Kidney tubule cell (primary cell): ENCODE results near the gene STRA8.
A peak's percentile ranks its signal among the peaks of the same experiment; 100 is the strongest.

Source experiments
- DNase-seq: peaks from one replicate; pipeline ENCODE4 v3.0.0-alpha.2; 2018; ENCODE audit warnings: low spot score

STRA8 gene

DNA sequence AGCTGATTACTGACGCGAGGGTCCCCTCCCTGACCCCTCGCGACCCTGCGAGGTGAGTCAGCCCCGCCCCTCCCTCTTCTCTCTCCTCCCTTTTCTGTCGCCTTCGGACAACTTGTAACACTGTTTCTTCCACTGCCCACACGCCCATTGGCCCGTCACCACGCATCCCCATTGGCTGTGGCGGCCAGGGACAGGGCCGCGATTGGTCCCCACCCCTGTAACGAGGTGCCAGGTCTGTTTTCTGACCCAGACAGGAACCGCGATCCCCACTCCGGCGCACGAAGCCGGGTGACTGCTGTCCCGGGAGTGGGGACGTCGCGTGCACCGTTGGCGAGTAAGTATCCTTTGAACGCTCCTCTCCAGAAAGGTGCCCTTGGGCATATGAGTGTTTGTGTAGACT is at the start of gene STRA8:
STRA8 (plus strand) TSS at position 269 of the 400 bp plus-strand sequence. CDS start 6,687 bp downstream, outside the sequence.
- no peak for DNase-seq

- DNase-seq = no peak
Observed at GRCh38 chr7:135184254-135184841, 49.3 kb upstream of the STRA8 start.

- no peak for DNase-seq
Observed at GRCh38 chr7:135185471-135186260, 48.0 kb upstream of the STRA8 start.

- DNase-seq = no peak
Observed at GRCh38 chr7:135186261-135186540, 47.4 kb upstream of the STRA8 start.

GRCh38 chr7:135186841-135187253 is 46.8 kb upstream of the STRA8 start:
- no peak for DNase-seq

DNA sequence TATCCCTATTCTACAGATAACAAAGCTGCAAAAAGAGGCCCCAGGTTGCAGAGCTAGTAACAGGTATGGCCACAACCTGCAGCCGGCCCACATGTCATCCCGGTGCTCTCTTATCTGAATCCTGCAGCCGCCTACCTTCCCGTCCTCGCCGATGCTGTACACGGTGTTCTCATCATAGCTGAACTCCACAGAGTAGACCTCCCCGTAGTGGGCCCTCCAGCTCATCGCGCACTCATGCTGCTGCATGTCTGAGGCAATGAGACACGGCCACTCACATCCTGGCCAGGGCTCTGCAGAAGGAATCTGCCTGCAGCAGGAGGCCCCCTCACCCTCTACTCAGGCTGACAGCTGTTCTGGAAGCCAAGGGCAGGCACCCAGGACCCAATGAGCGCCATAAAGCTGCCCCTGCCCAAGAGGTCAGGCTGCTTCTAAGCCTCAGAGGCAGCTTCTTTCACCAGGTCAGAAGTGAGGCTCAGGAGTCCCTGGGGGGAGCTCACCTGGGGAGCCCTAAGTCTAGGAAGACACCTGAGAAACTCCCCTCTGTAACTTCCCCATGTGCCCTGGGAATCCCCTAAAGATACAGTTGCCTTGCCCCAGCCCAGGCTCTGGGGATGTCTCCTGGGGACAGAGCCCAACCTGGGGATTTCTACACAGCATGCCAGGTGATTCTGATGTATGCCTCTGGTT is 45.2 kb upstream of the STRA8 start:
- DNase-seq = no peak

GRCh38 chr7:135189221-135189662 is 44.4 kb upstream of the STRA8 start:
- DNase-seq = no peak

GRCh38 chr7:135189961-135190360 is 43.7 kb upstream of the STRA8 start:
- no peak for DNase-seq

- DNase-seq = no peak
Observed at GRCh38 chr7:135190703-135191102, 42.9 kb upstream of the STRA8 start.

GRCh38 chr7:135192914-135193536 is 40.6 kb upstream of the STRA8 start:
- no peak for DNase-seq

DNA sequence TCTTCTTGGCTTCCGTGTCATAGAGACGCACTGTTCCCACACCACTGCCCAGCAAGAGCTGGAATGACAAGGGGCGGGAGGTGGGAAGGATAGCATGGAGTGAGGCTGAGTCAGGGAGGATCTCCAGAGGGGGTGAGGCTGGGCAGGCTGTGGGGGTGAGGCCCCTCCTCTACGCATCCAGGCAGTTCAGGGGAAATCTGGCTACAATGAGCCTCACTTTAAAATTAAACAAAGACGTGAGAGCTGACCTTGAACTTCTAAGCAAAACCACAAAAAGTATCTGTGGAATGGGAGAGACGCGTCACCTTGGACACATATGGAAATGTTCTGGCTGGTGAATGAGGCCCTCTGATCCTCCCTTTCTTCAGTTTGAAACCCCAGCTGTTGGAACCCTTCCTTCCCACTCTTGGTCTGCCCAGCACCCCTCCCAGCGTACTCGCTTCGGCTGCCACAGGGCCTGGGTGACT is 40.0 kb upstream of the STRA8 start:
- no peak for DNase-seq

GRCh38 chr7:135194494-135195095 is 39.0 kb upstream of the STRA8 start:
- peak; percentile 33 for DNase-seq

DNA sequence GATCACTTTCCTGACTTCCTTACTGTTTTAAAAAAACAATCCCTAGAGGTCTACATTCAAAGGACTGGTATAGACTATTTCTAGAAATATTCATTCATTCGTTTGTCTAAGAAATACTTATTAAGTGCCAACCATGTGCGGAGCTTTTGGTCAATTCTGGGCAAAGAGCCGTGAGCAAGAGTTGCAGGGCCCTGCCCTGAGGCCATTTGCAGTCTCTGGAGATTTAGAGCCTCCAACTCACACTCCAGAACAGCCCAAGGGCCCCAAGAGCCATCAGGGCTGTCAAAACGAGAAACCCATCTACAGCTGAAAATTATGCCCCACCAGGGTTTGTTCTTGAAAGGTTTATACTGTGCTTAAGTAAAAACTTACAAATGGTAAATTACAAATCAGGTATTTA is 38.5 kb upstream of the STRA8 start:
- DNase-seq = no peak

DNA sequence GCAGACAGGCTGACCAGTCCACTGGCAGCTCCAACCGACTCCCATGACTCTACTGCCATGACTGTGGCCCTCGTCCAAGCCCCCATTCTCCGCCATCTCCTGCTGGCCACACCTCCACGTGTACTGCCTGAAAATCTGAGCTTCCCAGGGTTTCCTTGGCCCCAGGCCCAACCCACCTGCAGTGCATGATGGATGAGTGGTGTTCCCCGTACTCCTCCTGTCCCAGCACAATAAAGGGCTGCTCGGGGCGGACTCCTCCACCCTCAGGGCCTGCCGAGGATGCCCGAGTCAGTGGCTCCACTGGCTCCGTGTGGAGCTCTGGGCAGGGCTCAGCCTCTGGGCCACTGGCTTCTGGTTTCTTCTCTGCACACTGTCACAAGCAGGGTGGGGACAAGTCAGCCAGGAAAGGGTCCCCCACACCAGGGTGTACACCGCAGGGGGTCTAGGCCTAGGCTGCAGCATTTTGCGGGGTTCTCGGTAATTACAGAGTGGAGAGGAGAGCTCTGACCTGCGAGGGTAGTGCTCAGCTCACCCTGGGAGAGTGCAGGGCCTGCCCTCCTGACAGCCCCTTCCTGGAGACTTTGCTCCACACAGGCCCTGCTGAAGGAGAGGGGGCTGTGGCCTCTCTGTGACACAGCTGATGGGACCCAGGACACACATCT is 37.5 kb upstream of the STRA8 start:
- no peak for DNase-seq

GRCh38 chr7:135197343-135197742 is 36.3 kb upstream of the STRA8 start:
- DNase-seq = no peak

DNA sequence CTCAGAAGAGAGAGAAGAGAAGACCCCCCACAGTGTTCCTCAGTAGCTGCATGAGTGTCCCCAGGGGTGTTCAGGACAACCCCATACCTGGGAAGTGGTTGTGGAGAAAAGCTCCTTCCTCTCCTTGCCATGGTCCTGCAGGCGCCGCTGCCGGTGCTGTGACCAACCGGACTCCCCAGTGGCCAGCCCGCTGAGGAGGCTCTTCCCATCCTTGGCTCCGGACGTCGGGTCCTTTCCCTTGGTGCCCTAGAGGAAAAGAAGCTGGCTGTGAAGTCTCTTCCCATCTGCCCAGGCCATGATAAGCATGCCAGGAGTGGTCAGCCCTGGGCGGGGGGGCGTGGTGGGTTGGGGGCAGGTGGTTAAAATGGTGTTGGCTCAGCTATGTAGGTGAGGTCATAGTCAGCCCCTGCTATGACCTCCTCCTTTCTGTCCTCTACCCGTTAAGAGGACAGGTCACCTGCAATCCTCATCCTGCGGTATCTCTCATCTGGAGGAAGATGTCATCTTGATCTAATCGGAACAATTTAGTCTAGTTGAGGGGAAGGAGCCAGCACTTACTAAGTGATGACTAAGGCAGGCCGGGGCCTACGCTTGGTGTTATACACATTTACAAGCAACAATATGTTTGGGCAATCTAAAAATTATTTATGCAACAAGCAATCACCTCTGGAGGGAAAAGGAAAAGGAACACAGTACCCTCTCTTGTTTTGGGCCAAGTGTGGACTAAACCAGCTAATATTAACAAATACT is 35.6 kb upstream of the STRA8 start:
- no peak for DNase-seq

GRCh38 chr7:135199439-135199838 is 34.2 kb upstream of the STRA8 start:
- no peak for DNase-seq

GRCh38 chr7:135200821-135201331 is 32.8 kb upstream of the STRA8 start:
- DNase-seq = peak; percentile 51

GRCh38 chr7:135201350-135201749 is 32.3 kb upstream of the STRA8 start:
- no peak for DNase-seq

DNA sequence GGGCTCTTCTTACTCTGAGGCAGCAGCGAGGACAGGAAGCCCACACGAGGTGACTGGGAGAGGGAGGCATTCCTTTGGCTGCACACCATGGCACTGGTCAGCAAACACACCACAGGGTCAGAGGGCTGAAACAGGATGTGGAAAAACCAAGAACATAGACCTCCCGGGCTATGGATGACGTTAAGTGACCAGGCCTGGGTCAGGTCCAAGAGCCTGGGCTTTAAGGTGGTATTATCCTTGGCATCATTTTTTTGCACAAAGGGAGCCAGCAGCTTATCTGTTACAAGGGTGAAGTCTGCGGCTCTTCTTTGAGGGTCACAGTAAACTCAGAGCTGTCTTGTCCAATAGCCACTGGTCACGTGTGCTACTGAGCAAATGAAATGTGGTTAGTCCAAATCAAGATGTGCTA is 29.3 kb upstream of the STRA8 start:
- DNase-seq = peak; percentile 92

DNA sequence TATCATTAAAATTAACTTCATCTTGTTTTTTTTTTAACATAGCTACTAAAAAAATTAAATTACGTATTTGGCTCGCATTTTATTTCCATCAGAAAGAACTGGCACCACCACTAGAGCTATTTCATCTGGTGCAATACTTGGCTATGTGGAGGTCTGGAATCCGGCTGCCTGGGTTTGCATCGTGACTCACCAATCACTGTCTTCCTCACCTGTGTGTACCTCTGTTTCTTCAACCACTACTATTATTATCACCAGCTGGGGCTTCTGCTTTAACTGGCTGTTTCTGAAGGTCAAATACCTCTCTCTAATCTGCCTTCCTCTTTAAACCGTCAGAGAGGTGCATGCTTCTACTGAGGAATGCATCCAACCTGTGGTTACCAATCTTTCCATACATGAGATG is 28.8 kb upstream of the STRA8 start:
- DNase-seq = peak; percentile 71
